GM12878 (cell line): ENCODE results near the gene ADAMTS14.

ENCODE experiments used
- EGR1 ChIP-seq, 2 experiments: IDR thresholded peaks; 1 replicate in 1 of 2; 2 replicates in 1 of 2; pipeline ENCODE4 v1.6.1; 2011 to 2012; ENCODE audit warnings: low read depth in 2 of 2, low read length in 2 of 2, borderline replicate concordance in 1 of 2, mild to moderate bottlenecking in 1 of 2, moderate library complexity in 1 of 2
- EP300 ChIP-seq, 2 experiments: fragments of 150-350 bp in 1 of 2; IDR thresholded peaks; 2 replicates each; pipeline ENCODE4 v1.6.1; 2011 to 2012; ENCODE audit warnings: low read depth in 2 of 2, low read length in 2 of 2, borderline replicate concordance in 1 of 2, improper control_type of control experiment in 1 of 2, inconsistent platforms in 1 of 2; ENCODE audit not compliant: control insufficient read depth in 1 of 2
- MYC ChIP-seq: IDR thresholded peaks from 2 replicates; pipeline ENCODE4 v1.6.1; 2011; ENCODE audit warnings: mild to moderate bottlenecking, low read length, moderate library complexity, inconsistent platforms; ENCODE audit not compliant: insufficient read depth, insufficient replicate concordance, insufficient read length, severe bottlenecking
- POLR2A ChIP-seq: IDR thresholded peaks from 2 replicates; pipeline ENCODE4 v1.6.1; 2011; ENCODE audit warnings: low read depth, mild to moderate bottlenecking, low read length
- ZBTB4 ChIP-seq: fragments of 450-650 bp; formaldehyde crosslinking; IDR thresholded peaks from 2 replicates; pipeline ENCODE4 v1.4.0; 2022; ENCODE audit warnings: mild to moderate bottlenecking, moderate library complexity
- TF ChIP-seq, protein P1 (sequence below): fragments of 450-650 bp; IDR thresholded peaks from 2 replicates; pipeline ENCODE4 v1.6.1; 2017; ENCODE audit warnings: mild to moderate bottlenecking
- TF ChIP-seq, protein P2 (sequence below): IDR thresholded peaks from 2 replicates; pipeline ENCODE4 v1.6.1; 2012; ENCODE audit warnings: low read depth, low read length, improper control_type of control experiment
- TF ChIP-seq, protein P3 (sequence below), 3 experiments: IDR thresholded peaks in 2 of 3; conservative IDR thresholded peaks in 1 of 3; 2 replicates each; pipeline ENCODE4 v1.5.1; 2011; ENCODE audit warnings: low read depth in 3 of 3, low read length in 3 of 3, mild to moderate bottlenecking in 3 of 3, control low read depth in 2 of 3, moderate library complexity in 2 of 3, inconsistent platforms in 1 of 3, mixed read lengths in 1 of 3; ENCODE audit not compliant: control insufficient read depth in 2 of 3, insufficient read depth in 1 of 3; ENCODE audit errors: extremely low read depth in 1 of 3

DNA sequence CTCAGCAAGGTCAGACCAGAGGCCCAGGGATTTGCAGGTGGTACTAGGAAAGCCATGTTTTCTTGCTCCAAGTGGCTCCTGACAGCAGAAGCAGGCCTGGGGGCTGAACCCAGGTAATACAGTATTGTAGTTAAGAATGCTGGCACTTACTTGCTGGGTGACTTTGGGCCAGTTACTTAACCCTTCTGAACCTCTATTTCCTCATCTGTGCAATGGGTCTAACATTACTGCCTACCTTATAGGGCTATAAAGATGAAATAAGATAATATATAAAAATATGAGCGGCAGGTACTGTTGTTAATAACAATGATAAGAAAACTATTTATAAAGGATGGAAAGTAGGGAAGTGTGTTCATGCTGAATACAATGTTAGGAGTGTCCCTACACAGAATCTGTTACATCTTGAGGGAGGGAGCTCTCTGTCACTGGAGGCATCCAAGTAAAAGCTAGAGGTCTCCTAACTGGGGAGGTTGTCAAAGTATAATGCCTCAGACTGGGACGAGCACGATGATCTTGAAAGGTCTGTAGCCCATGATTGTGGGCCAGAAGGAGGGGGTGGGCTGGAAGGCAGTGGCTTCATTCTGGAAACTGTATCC is 26.9 kb downstream of the ADAMTS14 start:
- no peak for TF ChIP-seq MYC
- TF ChIP-seq, protein P1, sequence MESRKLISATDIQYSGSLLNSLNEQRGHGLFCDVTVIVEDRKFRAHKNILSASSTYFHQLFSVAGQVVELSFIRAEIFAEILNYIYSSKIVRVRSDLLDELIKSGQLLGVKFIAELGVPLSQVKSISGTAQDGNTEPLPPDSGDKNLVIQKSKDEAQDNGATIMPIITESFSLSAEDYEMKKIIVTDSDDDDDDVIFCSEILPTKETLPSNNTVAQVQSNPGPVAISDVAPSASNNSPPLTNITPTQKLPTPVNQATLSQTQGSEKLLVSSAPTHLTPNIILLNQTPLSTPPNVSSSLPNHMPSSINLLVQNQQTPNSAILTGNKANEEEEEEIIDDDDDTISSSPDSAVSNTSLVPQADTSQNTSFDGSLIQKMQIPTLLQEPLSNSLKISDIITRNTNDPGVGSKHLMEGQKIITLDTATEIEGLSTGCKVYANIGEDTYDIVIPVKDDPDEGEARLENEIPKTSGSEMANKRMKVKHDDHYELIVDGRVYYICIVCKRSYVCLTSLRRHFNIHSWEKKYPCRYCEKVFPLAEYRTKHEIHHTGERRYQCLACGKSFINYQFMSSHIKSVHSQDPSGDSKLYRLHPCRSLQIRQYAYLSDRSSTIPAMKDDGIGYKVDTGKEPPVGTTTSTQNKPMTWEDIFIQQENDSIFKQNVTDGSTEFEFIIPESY = no peak
- TF ChIP-seq, protein P2, sequence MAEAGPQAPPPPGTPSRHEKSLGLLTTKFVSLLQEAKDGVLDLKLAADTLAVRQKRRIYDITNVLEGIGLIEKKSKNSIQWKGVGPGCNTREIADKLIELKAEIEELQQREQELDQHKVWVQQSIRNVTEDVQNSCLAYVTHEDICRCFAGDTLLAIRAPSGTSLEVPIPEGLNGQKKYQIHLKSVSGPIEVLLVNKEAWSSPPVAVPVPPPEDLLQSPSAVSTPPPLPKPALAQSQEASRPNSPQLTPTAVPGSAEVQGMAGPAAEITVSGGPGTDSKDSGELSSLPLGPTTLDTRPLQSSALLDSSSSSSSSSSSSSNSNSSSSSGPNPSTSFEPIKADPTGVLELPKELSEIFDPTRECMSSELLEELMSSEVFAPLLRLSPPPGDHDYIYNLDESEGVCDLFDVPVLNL = no peak
- no peak for TF ChIP-seq EP300 (IDR thresholded peaks at IDR 0.05; ENCODE audit: borderline replicate concordance in 1 of 2, control insufficient read depth in 1 of 2, low read depth in 2 of 2, low read length in 2 of 2)
- TF ChIP-seq POLR2A = no peak
- TF ChIP-seq, protein P3, sequence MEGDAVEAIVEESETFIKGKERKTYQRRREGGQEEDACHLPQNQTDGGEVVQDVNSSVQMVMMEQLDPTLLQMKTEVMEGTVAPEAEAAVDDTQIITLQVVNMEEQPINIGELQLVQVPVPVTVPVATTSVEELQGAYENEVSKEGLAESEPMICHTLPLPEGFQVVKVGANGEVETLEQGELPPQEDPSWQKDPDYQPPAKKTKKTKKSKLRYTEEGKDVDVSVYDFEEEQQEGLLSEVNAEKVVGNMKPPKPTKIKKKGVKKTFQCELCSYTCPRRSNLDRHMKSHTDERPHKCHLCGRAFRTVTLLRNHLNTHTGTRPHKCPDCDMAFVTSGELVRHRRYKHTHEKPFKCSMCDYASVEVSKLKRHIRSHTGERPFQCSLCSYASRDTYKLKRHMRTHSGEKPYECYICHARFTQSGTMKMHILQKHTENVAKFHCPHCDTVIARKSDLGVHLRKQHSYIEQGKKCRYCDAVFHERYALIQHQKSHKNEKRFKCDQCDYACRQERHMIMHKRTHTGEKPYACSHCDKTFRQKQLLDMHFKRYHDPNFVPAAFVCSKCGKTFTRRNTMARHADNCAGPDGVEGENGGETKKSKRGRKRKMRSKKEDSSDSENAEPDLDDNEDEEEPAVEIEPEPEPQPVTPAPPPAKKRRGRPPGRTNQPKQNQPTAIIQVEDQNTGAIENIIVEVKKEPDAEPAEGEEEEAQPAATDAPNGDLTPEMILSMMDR (IDR thresholded peaks at IDR 0.05 in 2 of 3, conservative IDR thresholded peaks at IDR 0.05 in 1 of 3; ENCODE audit: control insufficient read depth in 2 of 3, extremely low read depth in 1 of 3, insufficient read depth in 1 of 3, low read depth in 3 of 3, low read length in 3 of 3) = no peak
- TF ChIP-seq ZBTB4 (CRISPR knock-in tag) = no peak
- TF ChIP-seq EGR1 (IDR thresholded peaks at IDR 0.05; ENCODE audit: borderline replicate concordance in 1 of 2, low read depth in 2 of 2, low read length in 2 of 2) = no peak
